ENCODE data around the gene PACRG. TPM values are rescaled to one million over a fixed set of nuclear protein-coding genes. Genes with fewer than 3 reads are reported as not detected.

PACRG gene
- total and polyA plus RNA-seq, 12 donors: 2.1 to 34.6 (median 10.0) TPM

GRCh38 chr6:163248051-163248450 is 520.3 kb downstream of the PACRG start:
- Histone ChIP-seq H3K9me3 (no peaks in the 10 kb centered on the region), H3K36me3 (no peaks in the 10 kb centered on the region), H3K4me1 (peaks cover 0 to 16% (median 9%) of the 10 kb centered on the region in 9 donors), H3K27me3 (no peaks in the 10 kb centered on the region), H3K4me3 (no peak overlapping the region), H3K27ac (no peak overlapping the region)
- 91 to 94% methylated on average over 4 of the region's 4 CpGs for WGBS, 2 donors
- TF ChIP-seq CTCF (IDR thresholded peaks at IDR 0.05): no peak
- intact Hi-C loops (cut with DNase I): no loop called here
- ATAC-seq (no peak), DNase-seq (no peak)

- TF ChIP-seq CTCF (IDR thresholded peaks at IDR 0.05): no peak
- Histone ChIP-seq H3K36me3 (no peaks in the 10 kb centered on the region), H3K27me3 (no peaks in the 10 kb centered on the region), H3K4me3 (no peak overlapping the region), H3K4me1 (peaks cover 0 to 20% (median 9%) of the 10 kb centered on the region in 9 donors), H3K27ac (peak overlapping the region in 1 of 10 donors; percentile 18), H3K9me3 (no peaks in the 10 kb centered on the region)
- 62 to 65% methylated on average over 8 of the region's 8 CpGs for WGBS, 2 donors
- ATAC-seq (peak in 4 of 8 donors; percentile 19 to 48 (median 44)), DNase-seq (no peak)
- intact Hi-C loops (cut with DNase I): no loop called here
Measured at GRCh38 chr6:163249651-163250101, 521.9 kb downstream of the PACRG start.

GRCh38 chr6:163250116-163250515 is 522.3 kb downstream of the PACRG start:
- DNase-seq: no peak
- TF ChIP-seq CTCF (IDR thresholded peaks at IDR 0.05): no peak
- Histone ChIP-seq H3K36me3 (no peaks in the 10 kb centered on the region), H3K27me3 (no peaks in the 10 kb centered on the region), H3K27ac (no peak overlapping the region), H3K4me1 (peaks cover 0 to 20% (median 9%) of the 10 kb centered on the region in 9 donors), H3K4me3 (no peak overlapping the region), H3K9me3 (no peaks in the 10 kb centered on the region)
- ATAC-seq: no peak
- 91% methylated on average over 4 of the region's 4 CpGs for WGBS, 2 donors
- intact Hi-C loops (cut with DNase I): no loop called here

GRCh38 chr6:163252061-163252591 is 524.4 kb downstream of the PACRG start:
- Histone ChIP-seq H3K4me1 (peaks cover 0 to 17% (median 6%) of the 10 kb centered on the region in 9 donors), H3K27me3 (no peaks in the 10 kb centered on the region), H3K36me3 (no peaks in the 10 kb centered on the region), H3K27ac (no peak overlapping the region), H3K9me3 (no peaks in the 10 kb centered on the region), H3K4me3 (no peak overlapping the region)
- ATAC-seq: peak in 1 of 8 donors; percentile 53
- 72 to 73% methylated on average over 27 of the region's 27 CpGs for WGBS, 2 donors
- no peak for TF ChIP-seq CTCF (IDR thresholded peaks at IDR 0.05)
- no peak for DNase-seq
- intact Hi-C loops (cut with DNase I): no loop called here

Data from heart right ventricle (tissue), 16 donors.